Thoracic aorta (tissue), 2 donors: ENCODE measurements around the gene HAUS7. TPM values are rescaled to one million over a fixed set of nuclear protein-coding genes. Genes with fewer than 3 reads are reported as not detected.

Source experiments
- ATAC-seq: fragments of 150-250 bp; one replicate; pipeline ENCODE4 v1.8.0; 2017; ENCODE audit warnings: low read depth; ENCODE audit not compliant: insufficient number of reproducible peaks, low FRiP score
- DNase-seq: peaks from one replicate; pipeline ENCODE4 v3.0.0-alpha.2; 2020; ENCODE audit warnings: low spot score
- H3K27ac ChIP-seq, 2 donors: fragments of 200-600 bp; sonication (generic); 1 replicate in 1 of 2; 2 replicates in 1 of 2; pipeline ENCODE4 v1.5.1; 2016; ENCODE audit warnings: mild to moderate bottlenecking in 2 of 2, moderate library complexity in 2 of 2
- H3K27me3 ChIP-seq: fragments of 200-600 bp; sonication (generic); replicated peaks from 2 replicates; pipeline ENCODE4 v1.6.0; 2016; ENCODE audit warnings: mild to moderate bottlenecking; ENCODE audit not compliant: insufficient read depth
- H3K36me3 ChIP-seq: fragments of 200-600 bp; sonication (generic); one replicate; pipeline ENCODE4 v1.5.1; 2016
- H3K4me1 ChIP-seq, 2 donors: fragments of 200-600 bp; sonication (generic); 1 replicate in 1 of 2; 2 replicates in 1 of 2; pipeline versions ENCODE4 v1.5.1 to v1.6.0; 2016; ENCODE audit warnings: low read depth in 2 of 2, mild to moderate bottlenecking in 1 of 2; ENCODE audit not compliant: control insufficient read depth in 1 of 2
- H3K4me3 ChIP-seq: fragments of 200-600 bp; sonication (generic); 2 replicates; pipeline ENCODE4 v1.5.1; 2016; ENCODE audit warnings: mild to moderate bottlenecking
- H3K9me3 ChIP-seq: fragments of 200-600 bp; sonication (generic); 2 replicates; pipeline ENCODE4 v1.5.1; 2016
- total RNA-seq, 2 donors: library from RNA; depleted of rRNA; stranded (reverse); fragments of >200 nt; gene quantifications; one replicate each; pipeline versions ENCODE4 v1.1.0 to v1.2.3, GENCODE V29; 2016
- TF ChIP-seq, protein P1 (sequence below): fragments of 200-600 bp; sonication (generic); IDR thresholded peaks from one replicate; pipeline ENCODE4 v1.5.1; 2019; ENCODE audit warnings: antibody characterized with exemption

Gene HAUS7
- total RNA-seq, 2 donors from 2014 or later, result 111 TPM

DNA sequence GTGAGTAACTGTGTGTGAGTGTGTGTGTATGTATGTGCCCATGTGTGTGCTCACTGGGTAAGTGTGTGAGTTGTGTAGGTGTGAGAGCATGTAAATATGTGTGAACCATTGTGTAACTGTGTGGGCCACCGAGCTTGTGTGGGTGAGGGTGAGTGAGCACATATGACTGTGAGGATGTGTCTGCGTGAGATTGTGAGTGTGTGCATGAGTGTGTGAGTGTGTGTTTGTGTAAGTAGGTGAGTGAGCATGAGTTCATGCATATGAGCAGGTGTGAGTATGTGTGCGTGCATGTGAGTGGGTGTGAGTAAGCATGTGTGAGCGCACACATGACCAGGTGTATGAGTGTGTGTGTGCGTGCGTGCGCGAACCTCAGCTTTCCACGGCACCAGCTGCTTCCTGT, 45.7 kb upstream of the HAUS7 start:
- DNase-seq, result no peak
- peaks cover 0 to 12% of the 10 kb centered on the region in 2 donors for H3K4me1 ChIP-seq
- H3K4me3 ChIP-seq, result no peak overlapping the region
- H3K27me3 ChIP-seq, result no peaks in the 10 kb centered on the region
- no peak overlapping the region for H3K27ac ChIP-seq
- ATAC-seq, result no peak
- no peaks in the 10 kb centered on the region for H3K9me3 ChIP-seq
- TF ChIP-seq, protein P1, sequence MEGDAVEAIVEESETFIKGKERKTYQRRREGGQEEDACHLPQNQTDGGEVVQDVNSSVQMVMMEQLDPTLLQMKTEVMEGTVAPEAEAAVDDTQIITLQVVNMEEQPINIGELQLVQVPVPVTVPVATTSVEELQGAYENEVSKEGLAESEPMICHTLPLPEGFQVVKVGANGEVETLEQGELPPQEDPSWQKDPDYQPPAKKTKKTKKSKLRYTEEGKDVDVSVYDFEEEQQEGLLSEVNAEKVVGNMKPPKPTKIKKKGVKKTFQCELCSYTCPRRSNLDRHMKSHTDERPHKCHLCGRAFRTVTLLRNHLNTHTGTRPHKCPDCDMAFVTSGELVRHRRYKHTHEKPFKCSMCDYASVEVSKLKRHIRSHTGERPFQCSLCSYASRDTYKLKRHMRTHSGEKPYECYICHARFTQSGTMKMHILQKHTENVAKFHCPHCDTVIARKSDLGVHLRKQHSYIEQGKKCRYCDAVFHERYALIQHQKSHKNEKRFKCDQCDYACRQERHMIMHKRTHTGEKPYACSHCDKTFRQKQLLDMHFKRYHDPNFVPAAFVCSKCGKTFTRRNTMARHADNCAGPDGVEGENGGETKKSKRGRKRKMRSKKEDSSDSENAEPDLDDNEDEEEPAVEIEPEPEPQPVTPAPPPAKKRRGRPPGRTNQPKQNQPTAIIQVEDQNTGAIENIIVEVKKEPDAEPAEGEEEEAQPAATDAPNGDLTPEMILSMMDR, result no peak
- H3K36me3 ChIP-seq, result no peaks in the 10 kb centered on the region

GRCh38 chrX:153515435-153515834, 45.1 kb upstream of the HAUS7 start:
- no peak for ATAC-seq
- H3K27ac ChIP-seq, result no peak overlapping the region
- no peak overlapping the region for H3K4me3 ChIP-seq
- no peaks in the 10 kb centered on the region for H3K9me3 ChIP-seq
- H3K4me1 ChIP-seq, result peaks cover 0 to 18% of the 10 kb centered on the region in 2 donors
- H3K27me3 ChIP-seq, result no peaks in the 10 kb centered on the region
- no peak for DNase-seq
- TF ChIP-seq, protein P1, result no peak
- no peaks in the 10 kb centered on the region for H3K36me3 ChIP-seq

GRCh38 chrX:153514259-153514658, 43.9 kb upstream of the HAUS7 start:
- no peaks in the 10 kb centered on the region for H3K9me3 ChIP-seq
- no peaks in the 10 kb centered on the region for H3K36me3 ChIP-seq
- ATAC-seq, result no peak
- no peaks in the 10 kb centered on the region for H3K27me3 ChIP-seq
- H3K4me3 ChIP-seq, result no peak overlapping the region
- TF ChIP-seq, protein P1, result no peak
- no peak for DNase-seq
- peaks cover 0 to 30% of the 10 kb centered on the region in 2 donors for H3K4me1 ChIP-seq
- H3K27ac ChIP-seq, result no peak overlapping the region

DNA sequence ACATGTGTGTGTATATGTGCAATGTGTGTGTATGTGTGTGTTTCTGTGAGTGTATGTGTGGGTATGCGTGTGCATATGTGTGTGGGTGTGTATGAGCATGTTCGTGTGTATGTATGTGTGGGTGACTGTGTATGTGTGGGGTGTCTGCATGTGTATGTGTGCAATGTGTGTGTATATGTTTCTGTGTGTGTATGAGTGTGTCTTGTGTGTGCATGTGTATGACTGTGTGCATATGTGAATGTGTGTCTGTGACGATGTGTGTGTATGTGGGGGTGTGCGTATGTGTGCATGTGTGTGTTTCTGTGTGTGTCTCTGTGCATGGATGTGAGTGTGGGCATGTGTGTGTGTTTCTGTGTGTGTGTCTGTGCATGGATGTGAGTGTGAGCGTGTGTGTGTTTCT, 42.9 kb upstream of the HAUS7 start:
- H3K27ac ChIP-seq, result no peak overlapping the region
- TF ChIP-seq, protein P1, result no peak
- no peaks in the 10 kb centered on the region for H3K27me3 ChIP-seq
- no peak for ATAC-seq
- H3K4me1 ChIP-seq, result peaks cover 0 to 34% of the 10 kb centered on the region in 2 donors
- no peak overlapping the region for H3K4me3 ChIP-seq
- DNase-seq, result no peak
- no peaks in the 10 kb centered on the region for H3K36me3 ChIP-seq
- H3K9me3 ChIP-seq, result no peaks in the 10 kb centered on the region

- Histone ChIP-seq H3K27ac (no peak overlapping the region), H3K27me3 (no peaks in the 10 kb centered on the region), H3K4me1 (peaks cover 0 to 34% of the 10 kb centered on the region in 2 donors), H3K9me3 (no peaks in the 10 kb centered on the region), H3K4me3 (no peak overlapping the region), H3K36me3 (no peaks in the 10 kb centered on the region)
- no peak for ATAC-seq
- TF ChIP-seq, protein P1, result no peak
- DNase-seq, result no peak
These were observed 42.1 kb upstream of the HAUS7 start for GRCh38 chrX:153512501-153512893.
